GM10847 (cell line): ENCODE data around the gene ATP2B2.
A peak's percentile ranks its signal among the peaks of the same experiment; 100 is the strongest.

Source experiments
- POLR2A ChIP-seq: IDR thresholded peaks from 2 replicates; pipeline ENCODE4 v1.6.1; 2011; ENCODE audit not compliant: insufficient read length; ENCODE audit errors: extremely low read depth

The ATP2B2 gene

DNA sequence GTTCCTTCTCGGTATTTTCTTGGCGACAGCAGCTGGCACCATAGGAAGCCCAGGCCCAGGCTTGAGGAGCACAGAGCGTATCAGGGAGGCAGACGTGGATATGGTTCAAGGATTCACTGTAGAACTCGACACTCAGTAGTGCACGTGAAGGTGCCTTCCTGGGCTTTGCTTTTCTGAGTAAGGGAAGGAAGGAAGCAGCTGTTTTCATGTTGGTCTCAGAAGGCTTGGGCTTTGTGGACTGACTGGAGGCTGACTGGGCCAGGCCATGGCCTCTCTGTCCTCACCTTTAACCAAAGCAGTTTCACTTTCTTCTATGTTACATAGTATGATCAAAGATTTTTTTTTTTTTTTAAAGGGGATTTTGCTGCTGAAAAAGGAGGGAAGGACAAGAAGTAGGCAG is 205.7 kb downstream of the ATP2B2 start:
- no peak for TF ChIP-seq POLR2A

DNA sequence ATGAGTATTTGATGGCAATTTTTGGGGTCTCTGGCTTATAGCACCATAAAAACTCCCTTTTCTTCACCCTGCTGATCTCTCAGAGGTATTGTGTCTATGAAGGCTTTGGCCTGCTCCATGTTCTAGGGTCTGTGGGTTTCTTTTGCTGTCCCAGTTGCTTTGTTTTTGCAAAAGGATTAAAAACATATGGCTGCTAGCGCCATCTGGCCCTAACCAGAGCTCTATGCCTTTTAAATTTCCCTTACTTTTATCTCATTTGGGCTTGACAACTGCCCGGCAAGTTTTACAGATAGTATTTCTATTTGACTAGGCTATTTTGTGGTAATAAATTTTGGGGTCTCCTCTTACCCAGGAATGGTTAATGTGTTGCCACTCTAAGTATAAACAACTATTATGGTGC is 206.2 kb downstream of the ATP2B2 start:
- TF ChIP-seq POLR2A: no peak

DNA sequence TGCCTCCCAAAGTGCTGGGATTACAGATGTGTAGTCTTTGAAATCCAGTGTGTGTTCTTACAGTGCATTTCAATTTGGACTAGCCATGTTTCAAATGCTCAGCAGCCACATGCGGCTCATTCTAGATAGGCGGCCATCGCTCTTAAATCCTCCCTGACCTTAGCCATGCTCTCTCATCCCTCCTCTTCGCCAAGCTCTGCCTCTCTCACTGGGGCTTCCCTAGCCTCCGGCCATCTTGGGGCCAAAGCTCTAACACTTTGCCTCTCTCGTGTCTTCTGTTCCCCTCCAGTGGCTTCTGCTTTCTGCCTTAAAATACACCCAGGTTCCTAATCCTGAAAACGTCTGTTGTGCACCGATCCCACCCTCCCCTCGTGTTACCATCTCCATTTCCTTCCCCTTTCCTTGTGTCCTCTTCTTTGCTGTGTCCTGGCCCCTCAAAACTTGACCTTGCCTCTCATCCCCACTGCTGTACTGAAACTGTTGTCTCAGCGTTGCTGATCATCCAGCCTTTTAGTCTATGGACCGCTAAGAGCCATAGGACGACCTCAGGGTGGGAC is 211.3 kb downstream of the ATP2B2 start:
- TF ChIP-seq POLR2A: no peak

DNA sequence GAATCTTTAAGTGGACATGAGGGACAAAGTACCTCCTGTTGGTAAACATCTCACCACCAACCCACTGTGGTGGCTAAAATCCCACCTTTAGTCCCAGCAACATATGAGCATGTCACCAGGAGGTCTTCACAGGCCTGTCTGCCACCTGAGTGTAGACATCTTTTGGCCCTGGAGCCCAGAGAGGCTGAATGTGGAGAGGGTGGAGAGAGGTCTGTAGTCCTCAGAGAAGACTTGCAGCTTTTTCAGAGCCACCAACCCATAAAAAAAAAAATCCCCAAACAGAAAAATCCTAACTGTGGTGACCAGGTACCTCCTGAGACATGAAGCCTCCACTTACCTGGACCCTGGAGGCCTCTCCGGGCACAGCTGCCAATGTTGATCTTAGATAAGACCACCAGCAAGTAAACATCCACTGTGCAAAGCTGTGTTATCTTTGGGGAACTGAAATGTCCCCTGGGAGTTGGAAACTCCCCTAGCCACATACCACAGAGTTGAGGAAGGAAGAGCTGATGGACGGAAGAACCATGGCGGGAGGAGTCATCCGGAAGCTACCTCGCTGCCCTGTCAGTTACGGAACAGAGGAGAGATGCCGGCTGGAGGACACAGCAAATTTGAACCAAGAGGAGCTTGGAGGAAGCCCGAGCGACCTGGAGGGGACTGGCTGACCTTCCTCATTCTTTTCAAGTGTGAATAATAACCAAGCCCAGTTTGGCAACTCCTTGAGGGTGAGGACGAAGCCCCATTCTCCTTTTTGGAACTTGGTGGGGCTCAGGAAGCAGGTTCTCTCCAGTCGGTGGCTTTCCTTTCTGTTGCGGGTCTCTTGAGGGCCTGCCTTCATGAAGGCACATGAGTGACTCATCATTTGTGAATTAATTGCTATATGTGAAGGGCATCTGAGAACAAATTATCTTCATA is 212.6 kb downstream of the ATP2B2 start, which contains the start of gene GHRL:
Gene GHRL (minus strand): TSS at position 443 of the 915 bp plus-strand sequence. CDS start 2,767 bp downstream, outside the sequence.
- peak; percentile 18 for TF ChIP-seq POLR2A

DNA sequence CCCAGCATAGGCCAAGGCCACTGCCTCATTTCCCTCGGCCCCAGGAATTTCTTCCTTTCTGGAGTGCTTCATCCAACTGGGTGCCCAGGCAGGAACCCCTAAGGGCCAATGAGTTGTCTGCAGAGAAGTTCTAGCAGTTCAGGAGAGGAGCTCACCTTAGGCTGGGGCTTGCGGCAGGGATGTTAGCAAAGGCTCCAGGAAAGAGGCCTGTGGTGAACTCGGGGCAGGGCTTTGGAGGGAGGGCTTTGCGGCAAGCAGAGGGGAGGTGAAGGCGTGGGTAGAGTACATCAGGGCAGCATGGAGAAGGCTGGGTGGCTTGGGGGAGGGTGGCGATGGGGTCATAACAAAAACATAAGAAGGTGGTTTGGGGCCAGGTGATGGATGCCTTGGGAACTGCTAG is 213.7 kb downstream of the ATP2B2 start:
- TF ChIP-seq POLR2A: no peak

DNA sequence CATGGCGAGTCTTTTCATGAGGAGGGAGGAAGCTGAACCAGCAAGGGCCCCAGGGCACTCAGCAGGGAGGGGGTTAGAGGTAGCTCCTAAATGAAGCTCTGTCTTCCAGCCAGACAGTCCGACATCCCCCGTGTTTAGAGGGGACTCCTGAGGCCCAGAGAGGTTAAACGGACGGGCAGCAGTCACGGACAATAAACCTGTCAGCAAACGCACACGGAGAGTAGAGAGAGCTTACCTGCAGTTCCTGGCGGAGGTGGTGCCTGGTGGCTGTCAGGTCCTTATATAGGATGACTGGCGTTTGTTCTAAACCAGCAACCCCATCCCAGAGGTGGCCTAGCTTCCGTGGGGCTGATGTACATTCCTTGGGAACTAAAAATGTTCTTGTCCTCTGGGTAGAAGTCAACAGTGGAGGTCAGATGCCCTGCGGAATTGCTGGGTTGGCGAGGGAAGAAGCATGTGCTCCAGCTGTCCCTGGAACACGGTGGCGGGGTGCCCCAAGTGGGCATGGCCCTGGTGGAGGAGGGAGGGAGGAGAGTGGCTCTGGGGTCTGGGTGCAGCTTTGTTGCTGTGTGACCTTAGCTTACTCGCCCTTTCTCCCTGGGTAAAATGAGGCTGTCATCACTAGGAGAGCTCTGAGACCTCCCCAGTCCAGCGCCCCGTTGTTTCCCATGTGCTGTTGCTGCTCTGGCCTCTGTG is 214.8 kb downstream of the ATP2B2 start:
- TF ChIP-seq POLR2A: no peak

DNA sequence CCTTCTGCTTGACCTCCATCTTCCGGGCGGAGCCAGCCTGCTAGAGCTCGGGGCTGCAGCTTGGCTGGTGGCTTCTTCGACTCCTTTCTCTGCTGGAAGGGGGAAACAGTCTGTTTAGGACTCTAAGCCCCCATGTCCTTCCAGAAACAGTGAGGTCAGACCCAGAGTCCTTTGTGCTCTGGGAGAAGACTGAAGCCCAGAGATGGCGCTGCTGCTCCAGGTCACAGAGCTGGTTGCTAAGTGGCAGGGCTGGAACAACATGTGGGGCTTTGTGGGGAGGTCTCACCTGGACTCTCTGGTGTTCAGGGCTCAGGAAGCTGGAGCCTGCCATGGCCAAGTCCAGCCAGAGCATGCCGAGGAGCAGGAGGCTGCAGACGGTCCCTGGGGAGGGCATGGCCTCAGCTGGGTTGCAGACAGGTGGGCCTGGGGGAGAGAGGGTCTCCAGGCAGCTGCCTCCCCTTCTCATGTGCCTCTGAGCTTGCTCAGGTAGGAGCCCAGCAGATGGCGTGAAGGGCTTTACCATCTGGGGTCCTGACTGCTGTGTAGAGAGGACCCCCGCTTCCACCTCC is 215.5 kb downstream of the ATP2B2 start:
- no peak for TF ChIP-seq POLR2A

DNA sequence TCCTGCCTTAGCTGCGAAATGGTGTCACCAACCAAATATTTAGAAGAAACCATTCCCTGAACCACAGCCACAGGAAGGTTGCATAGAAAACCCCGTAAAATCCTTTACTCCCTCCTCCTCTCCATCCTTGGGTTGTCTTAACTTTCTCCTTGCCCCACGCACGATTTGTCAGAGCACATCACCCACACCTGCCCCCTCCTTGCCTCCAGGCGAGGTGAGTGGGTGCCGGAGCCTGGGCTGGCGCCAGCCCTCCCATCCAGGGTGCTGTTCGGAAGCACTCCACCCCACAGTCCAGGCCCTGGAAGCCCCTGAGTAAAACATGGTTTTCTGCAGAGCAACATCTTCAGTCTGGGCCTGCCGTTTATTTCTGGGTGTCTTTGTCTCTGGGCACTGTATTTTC is 216.3 kb downstream of the ATP2B2 start:
- TF ChIP-seq POLR2A: no peak

DNA sequence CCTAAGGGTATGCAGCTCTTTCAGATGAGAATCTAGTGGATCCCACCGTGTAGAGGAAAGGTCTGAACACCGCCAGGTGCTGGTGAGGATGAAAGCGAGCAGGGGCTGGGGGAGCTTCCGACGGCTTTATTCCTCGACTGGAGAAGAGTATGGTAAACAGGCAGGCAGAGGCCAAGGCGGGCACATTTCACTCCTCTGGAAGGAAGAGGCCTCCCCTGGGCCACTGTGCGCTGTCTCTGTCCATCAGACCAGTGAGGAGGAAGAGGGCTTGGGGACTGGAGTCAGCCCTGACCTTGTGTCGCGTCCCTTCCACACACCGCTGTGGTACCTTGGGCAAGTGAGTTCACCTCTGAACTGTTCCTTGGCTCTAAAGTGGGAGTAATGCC is 216.8 kb downstream of the ATP2B2 start:
- no peak for TF ChIP-seq POLR2A

DNA sequence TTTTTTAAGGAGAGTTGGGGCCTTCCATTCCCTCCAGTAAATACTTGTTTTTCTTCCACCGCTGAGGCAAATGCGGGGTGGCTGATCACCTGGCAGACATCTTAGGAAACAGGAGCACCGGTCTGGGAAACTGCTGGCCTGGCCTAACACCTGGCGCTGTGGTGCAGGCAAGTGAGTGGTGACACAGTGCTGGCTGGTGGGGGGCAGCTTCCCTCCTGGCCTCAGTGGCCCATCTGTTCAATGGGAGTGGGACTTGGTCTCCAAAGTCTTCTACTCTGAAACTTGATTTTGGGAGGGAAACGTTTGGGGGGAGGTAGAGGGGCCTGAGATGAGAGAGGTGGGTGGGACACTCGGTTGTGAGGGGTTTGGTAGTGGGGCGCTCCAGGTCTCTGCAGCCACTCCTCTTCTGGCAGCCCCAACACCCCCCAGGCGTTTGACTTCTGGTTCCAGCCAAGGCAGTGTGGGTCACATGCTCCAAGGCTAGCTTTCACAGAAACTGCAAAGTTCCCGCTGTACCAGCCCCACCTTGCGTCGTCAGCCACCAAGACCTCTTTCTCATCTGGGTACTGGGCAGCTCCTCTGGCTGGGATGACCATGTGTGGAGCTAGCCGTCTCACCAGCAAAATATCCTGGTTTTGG is 217.3 kb downstream of the ATP2B2 start:
- TF ChIP-seq POLR2A: no peak

DNA sequence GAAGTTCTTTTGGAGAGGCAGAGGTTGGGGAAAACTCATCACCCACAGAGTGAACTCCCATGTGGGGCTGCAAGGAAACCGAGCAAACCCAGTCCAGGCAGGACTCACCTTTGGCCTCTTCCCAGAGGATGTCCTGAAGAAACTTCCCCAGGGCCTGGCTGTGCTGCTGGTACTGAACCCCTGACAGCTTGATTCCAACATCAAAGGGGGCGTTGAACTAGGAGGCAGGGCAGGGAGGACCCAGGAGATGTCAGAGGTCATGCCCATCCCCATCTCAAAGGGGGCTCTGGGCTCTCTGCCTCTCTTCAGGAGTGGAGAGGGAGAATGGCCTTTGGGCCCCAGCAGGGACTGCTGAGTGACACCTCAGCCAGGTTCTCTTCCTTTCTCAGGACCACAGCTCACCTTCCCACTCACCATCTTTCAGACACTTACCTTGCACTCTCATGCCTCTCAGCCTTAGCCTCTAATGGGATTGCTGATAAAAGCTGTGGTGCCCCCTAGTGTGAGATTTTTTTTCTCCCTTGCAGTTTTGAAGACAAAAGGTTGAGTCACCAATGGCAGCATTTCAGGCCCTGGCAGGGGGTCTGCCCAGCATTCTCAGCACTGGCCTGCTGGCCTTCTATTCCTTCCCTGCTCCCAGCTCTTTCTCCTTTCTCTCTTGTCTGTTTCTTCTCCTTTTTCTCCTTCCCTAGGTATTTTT is 218.6 kb downstream of the ATP2B2 start:
- no peak for TF ChIP-seq POLR2A

DNA sequence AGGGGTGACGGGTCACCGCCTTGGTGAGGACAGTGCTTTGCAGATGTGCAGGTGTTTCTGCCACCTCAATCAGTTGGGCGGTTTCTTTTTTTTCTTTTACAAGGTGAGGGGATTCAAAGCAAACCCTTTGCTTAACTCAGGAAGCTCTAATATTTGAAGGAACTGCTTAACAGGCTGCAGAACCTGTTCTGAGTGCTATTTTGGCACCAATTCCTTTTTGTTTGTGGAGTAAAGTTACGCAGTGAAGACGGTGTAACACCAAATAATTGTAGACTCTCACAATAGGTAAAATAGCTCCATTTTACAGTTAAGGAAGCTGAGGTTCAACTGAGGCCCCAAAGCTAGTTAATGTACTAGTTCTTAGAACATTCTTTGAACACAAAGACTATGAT is 219.3 kb downstream of the ATP2B2 start:
- TF ChIP-seq POLR2A: no peak

DNA sequence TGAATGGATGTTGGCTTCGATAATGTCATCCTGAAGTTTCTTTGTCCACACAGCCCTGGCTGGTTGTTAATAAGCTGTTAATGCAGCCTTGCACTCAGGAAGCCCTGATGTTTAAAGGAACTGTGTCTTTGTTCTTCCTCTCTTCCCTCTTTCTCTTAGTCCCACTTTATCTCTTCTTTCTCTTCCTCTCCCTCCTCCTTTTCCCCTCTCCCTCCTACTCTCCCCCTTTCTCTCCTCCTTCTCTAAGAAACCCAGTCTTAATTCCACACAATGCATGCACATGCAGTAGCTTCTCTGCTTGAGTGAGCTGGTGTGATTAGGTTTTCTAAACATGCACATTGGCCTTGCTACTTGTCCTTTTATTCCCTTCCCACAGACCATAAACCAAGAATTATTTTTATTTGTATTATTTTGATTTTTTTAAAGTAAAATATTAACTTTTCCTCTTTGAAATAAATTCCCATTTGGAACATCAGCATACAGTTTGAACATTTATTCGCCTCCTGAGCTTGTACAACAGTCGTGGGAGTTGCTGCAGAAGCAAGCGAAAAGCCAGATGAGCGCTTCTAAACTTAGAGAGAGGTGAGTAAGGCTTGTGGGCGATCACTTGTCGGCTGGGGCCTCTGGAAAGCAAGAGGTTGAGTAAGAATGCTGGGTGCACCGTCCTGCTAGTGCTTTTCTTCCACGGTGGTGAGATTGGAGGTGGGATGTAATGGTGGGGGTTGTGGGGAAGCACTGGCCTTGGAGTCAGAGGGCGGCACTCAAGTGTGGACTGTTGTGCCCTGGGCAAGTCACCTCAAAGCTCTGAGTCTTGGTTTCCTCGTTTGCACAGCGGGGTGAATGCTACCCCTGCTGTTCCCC is 219.9 kb downstream of the ATP2B2 start:
- TF ChIP-seq POLR2A: no peak

DNA sequence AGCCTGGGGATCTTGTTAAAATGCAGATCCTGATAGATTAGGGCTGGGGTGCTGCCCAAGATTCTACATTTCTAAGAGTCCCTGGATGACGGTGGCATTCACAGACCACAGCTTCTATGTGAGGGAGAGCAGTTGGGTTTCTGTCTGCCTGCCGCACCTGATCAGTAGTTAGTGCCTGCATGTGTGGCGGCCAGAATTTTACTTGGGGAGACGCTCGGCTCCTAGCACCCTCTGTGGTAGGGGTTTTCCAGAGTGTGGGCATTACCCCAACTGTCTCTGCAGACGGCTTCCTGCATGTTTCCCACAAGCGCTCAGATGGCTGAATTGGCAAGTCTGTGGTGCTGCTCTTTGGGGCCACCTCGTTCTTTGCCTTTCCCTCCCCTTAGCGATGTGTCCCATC is 220.9 kb downstream of the ATP2B2 start:
- no peak for TF ChIP-seq POLR2A
